COLO829 (cell line): ENCODE data around the gene GLIS1.

Experiments used
- DNase-seq: peaks from one replicate; pipeline ENCODE4 v3.0.0; 2012; ENCODE audit warnings: low spot score

GLIS1 gene

DNA sequence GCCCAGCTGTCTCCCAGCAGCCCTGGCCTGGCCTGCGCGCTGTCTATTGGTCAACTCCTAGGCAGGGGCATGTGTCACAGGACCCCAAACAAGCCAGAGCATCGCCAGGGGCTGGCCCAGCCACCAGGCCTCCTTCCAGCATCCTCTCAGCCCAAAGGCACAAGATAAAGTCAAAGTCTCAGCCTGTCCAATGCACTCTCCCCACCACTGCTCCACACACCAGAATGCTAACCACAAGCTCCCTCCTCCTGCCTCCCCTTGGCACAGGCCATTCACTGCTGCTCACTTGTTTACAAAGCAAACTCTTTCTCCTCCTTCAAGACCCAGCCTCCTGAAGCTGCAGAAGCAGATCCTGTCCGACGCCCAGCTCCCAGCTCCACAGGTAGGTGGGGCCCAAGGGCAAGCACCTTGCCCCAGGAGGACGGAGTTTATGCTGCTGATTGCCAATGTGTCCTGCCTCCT lies 146.4 kb downstream of the GLIS1 start:
- no peak for DNase-seq

DNA sequence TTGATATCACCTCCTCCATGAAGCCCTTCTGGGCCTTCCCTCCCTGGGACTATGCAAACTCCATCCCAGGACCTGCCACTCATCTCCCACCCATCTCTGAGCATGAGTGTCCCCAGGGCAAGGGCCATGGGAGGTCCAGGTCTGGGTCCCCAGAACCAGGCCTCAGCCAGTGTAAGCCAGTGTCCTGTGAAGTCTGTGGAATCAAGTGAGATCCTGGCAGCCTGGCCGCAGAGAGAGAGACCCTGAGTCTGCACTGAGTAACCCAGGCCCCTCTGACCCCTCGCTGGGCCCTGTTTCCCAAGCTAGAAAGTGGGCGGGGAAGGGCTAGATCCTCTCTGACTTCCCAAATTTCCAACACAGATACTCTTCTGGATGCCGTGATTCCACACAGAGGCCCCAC lies 147.0 kb downstream of the GLIS1 start:
- DNase-seq = no peak

DNA sequence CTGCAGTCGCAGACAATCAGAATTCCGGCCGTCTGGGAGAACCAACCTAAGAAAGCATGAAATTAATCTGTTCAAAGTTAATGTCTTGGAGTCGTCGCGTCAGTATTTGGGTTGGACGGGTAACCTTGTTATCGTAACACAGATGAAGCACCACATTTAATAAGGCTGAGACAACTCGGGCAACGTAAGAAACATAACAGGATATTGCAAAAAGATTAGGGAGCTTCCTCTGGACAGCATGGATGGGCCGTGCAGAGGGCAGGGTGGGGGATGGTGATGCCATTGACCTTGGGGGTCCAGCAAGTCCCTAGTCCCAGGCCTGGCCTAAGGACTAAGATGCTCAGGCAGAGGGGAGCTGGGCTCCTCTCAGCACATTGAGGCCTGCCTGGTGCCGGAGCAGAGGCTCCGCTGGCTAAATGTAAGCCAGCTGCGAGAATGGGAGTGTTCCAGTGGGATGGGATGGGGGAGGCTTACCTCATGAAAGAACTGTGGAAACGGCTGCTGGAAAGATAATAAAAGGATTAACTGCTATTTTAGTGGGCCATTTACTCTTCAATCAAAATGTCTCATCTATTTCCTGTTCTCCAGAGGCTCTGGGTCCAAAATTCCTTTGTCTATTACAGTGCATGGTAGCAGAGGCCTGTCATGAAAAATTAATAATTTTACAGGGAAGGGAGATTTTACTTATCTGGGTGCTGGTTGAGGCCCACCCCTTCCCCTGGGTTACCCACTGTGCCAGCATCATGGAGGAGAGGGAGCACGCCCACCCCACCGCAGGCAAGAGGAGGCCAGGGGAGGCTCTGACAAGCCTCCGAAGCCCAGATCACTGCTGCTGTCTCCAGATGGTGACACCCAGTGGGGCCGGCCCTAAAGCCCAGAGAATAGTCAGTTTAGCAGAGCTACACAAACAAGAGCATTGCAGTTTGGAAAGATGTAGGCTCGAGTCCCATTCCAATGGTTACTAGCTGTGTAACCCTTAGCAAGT lies 148.1 kb downstream of the GLIS1 start:
- DNase-seq = no peak

DNA sequence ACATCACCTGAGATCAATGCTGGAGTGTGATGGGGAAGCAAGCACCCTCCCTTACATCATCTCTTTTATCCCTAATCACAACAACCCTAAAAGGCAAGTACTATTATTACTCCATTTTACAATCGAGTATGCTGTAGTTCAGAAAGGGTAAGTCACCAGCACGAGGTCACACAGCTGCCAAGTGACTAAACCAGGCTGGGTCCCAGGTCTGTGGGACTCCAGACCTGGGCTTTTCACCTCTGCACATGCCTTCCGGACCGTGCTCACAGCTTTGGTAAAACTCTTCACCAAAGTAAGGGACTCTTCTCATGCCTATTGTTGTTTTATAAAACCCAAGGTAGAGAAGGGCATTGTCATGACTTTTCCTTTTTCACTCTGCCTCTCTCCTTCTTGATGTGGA lies 148.9 kb downstream of the GLIS1 start:
- DNase-seq = no peak

DNA sequence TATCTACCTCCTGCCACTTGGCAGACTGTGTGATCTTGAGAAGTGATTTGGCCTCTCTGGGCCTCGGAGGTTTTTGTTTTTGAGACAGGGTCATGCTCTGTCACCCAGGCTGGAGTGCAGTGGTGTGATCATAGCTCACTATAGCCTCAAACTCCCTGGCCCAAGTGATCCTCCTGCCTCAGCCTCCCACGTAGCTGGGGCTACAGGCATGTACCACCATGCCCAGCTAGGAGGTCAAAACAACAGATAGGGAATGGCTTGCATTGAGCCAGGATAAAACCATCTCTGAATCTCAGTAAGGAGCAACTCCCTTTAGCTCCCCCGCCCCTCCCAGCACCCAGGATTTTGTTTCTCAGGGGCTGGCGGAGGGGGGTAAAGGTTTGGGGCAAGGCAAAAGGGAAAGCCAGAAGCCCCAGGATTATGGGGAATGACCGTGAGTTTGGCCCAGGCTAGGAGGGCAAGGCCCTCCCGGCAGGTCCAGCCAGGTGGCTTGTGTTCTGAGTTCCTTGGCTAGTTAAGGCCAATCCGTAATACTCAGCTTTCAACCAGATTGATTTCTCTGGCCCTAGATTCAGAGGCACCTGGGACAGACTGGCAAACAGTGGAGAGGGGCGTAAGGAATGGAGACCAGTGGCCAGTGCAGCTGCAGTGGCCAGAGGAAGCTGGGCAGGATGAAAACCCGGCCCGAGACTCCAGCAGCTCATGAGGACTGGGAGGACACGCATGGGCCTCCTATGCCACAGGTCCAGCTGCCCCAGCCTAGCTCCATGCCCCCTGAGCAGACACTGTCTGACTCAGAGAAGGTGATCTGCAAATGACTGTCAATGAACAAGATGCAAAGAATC lies 149.7 kb downstream of the GLIS1 start:
- no peak for DNase-seq

DNA sequence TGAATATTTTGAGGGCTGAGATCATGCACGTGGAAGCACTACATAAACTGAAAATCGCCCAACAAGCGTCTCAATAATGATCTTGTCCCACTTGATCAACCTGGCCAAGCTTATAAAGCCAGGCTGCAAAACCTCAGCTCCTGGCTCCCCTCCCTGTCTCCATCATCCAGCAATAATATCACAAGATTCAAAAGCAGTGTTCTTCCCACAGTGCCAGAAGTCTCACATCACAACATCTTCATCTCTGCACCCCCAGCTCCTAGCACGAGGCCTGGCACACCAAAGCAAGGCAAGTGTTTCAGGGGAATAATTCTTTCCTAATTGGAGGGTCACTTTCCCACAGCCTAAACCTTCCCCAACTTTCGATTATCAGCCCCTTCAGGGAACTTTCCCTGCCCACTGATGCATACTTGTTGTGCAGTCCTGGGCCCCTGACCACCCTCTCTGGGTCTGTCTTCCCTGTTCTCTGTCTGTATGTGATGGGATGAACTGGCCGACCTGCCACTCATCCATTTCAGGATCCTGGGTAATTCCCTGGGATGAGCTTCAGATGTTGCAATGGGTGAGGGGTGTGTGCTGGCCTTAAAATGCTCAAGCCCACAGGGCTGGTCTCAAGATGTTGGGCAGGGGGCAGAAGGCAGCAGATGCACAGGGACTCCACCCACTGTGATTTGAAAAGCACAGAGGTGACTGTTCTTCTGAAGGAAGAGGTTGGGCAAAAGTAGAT lies 150.7 kb downstream of the GLIS1 start:
- DNase-seq = no peak

DNA sequence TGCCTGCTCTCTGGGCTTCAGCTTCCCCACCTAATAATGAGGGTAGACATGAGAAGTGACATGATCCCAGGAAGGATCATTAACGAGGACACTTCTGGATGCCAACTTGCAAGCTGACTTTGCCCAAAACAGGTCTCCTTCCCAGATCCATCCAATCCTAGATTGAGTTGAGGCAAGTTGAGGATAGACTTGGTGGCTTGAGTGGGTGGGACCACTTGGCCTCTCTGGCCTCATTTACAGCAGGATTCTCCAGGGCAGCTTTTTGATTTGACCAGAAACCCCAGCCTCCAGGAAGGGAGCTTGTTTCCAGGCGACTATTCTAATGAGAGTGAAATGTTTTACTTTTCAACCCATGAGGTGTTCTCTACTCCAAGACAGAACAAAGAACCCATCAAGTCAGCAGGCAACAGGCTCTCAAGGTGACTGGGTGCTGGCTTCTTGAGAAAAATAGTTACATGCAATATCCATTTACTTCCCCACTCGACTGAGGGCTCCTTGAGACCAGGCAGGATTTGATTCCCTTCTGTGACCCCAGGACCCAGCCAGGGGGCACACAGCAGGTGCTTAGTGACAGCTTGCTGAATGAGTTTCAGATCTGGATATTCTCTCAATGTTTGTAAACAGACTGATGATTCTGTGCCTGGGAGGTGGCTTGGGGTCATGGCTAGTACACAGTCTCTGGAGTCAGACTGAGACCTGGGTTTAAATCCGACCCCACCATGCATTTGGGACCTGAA lies 151.5 kb downstream of the GLIS1 start:
- no peak for DNase-seq

DNA sequence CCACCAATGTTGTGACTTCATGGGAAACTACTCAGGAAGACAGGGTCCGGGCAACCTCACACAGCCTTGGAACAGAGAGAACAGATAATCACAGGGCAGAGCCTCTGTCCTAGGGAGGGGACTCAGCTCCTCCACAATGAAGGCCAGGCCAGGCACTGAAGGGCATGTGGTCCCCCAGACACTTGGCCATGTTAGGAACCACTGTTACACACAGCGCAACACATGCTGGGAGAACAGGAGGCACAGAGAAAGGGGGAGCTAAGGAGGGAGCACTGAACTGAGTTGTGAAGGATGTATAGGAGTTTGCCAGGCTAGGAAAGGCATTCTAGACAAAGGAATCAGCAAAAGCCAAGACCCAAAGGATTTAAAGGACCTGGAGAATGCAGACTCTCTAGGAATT lies 152.2 kb downstream of the GLIS1 start:
- DNase-seq = no peak

DNA sequence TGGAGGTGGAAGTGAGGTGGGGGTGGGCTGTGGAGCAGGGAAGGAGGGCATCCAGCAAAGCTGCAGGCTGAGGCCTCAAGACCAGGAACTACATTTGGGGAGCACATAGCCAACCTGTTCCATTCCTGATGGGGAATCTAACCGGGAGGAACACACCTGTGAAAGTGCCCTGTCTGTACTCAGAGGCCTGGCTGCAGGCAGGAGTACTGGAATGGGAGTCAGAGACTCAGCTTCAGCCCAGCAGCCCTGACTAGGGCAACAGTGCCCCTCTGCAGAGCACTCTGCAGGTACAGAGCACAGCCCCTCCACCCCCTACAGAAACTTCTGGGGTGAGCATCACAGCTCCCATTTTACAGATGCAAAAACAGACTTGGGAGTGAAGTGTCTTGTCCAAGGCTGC lies 153.4 kb downstream of the GLIS1 start:
- no peak for DNase-seq

DNA sequence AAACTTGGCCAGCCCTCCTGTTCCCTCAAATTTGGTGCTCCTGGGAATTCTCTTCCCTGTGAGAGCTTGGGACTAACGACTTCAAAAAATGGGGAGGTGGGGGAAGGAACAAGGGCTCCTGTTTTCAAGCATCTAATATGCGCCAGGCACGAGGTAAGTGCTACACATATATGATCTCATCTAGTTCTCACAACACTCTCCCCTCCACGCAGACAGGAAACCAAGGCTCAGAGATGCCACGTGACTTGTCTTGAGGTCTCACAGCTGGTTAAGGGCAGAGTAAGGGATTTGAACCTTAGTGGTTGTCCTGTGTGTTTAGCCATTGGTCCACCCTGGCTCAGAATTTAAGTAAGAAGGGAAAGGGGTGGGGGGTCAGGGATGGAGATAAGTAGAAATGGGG lies 153.8 kb downstream of the GLIS1 start:
- DNase-seq = no peak

DNA sequence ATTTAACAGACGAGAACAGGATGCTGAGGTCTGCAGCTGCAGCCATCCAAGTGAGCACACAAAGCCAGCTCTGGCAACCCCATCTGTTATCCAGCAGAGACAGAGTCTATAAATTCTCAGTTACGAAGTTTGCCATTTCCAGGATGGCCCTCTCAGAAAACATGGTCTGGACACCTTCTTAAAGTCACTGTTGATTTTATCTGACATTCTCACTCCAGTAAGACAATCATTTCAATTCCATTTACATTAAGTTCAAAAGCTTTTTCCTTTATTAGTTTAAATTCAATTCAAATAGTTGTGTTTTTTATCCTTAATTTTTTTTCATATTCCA lies 154.2 kb downstream of the GLIS1 start:
- no peak for DNase-seq

DNA sequence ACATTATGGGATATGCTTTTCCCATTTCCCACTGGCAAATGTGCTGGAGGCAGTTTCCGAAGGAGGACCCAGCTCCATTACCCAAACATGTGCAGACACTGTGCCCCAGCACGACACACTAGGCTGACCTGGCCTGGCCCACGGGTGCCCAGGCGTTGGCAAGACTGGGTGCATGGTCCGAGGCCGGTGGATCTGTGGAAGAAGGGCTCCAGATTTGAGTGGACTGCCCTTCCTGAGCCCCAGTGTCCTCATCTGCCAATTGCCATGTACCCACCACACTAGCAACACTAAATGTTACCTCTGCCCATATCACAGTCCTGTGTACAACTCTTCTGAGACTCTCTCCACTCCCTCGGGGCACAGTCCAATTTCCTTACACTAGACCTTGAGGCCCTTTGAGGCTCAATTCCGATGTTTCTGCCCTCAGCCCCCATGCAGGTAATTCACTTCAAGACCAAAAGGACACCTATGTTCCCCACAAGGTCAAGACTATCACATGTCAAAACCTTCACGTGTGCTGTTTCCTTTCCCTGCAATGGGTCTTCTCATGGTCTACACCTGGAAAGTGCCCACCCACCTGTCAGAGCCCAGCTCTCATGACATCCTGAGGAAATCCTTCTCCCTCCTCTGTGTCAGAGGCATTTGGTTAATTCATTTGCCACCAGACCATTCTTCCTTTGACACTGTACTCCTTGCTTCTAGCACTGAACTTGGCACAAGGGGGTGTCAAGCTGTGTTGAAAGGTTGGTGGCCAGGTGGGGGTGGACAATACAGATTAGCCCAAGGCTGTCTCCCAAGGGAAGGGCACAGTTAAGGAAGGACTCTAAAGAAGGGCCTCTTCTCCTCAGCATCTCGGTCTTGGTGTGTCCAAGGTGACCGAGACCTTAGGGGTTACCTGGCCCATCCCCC lies 154.8 kb downstream of the GLIS1 start:
- DNase-seq = no peak

DNA sequence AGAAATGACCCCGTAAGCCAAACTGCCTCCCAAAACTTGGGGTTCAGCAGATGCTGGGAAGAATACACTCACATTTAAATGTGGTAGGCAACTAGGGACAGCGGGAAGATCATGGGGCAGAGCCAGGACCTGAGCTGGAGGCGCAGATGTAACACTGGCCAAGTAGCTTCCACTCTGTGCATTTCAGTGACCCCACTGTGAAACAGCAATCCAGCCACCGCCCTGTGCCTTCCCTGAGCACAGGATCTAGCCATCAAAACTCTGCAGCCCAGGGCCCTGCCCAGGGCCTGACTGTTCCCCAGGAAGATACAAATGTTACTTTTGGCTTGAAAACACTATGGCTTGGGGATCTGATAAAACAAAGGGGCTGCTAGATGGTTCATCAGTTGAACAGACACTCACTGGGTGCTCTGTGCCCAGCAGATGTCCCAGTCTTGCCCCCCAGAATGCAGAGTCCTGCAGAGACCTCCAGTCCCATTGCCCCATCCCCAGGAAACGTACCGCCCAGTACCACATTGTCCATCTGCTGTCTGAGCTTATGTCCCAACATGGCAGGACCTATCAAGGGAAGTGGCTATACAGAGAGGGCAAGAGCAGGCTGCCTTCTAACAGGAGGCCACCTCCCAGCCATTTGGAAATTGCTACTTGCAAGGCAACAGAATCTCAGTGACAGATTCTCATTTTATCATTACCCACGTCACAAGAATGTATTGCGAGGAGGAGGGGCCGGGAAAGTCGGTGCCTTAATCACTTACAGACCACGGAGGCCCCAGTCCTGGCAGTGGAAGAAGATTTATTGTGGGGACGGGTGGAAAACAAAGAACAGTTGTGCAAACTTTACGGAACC lies 155.7 kb downstream of the GLIS1 start:
- no peak for DNase-seq

DNA sequence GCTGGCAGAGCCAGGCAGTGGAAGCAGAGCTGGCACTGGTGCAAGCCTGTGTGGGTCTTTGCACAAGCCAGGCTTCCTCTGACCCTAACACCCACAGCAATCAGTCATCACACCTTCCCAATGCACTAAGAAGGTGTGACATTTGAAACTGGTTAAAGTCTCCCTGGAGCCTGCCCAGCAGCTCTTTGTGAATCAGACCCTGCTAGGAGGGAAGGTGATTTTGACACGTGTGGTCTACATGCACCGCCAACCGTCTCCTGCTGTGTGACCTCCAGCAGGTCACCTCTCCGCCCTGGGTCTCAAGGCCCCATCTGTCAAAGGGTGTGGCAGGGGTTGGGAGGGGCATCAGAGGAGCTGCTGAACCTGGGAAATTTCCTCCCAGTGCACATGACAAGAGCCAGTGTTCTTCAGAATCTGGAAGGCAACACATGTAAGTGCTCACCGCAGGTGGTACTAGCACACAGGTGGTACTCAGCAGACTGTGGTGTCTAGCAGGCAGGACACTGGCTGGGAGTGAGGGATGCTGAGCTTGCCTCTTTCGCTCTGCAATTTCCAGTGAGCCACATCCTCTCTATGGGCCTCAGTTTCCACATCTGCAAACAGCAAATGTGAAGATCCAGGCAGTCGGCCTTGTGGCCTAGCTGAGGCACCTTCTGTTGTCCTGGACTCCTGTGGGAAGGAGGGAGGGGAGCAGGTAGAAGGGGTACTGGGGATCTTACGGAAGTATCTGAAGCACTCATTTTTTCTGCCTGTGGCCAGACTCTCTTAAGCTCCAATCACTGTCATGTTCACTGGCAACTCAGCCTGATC lies 156.5 kb downstream of the GLIS1 start:
- DNase-seq = no peak

DNA sequence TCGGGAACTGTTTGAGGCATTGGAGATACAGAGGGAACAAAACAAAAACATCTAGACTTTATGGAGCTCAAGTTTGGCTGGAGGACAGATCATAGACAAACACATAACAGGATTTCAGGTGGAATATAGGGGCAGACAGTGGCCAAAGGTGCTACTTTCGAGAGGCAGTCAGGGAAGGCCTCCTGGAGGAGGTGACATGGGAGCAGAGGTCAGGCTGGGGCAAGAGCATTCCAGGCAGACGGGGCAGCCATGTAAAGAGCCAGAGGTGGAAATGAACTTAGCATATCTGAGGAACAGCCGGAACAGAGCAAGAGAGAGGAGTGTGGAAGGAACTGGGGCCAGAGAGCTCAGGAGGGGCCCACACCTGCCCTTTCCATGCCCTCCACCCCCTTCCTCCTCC lies 157.5 kb downstream of the GLIS1 start:
- DNase-seq = no peak

DNA sequence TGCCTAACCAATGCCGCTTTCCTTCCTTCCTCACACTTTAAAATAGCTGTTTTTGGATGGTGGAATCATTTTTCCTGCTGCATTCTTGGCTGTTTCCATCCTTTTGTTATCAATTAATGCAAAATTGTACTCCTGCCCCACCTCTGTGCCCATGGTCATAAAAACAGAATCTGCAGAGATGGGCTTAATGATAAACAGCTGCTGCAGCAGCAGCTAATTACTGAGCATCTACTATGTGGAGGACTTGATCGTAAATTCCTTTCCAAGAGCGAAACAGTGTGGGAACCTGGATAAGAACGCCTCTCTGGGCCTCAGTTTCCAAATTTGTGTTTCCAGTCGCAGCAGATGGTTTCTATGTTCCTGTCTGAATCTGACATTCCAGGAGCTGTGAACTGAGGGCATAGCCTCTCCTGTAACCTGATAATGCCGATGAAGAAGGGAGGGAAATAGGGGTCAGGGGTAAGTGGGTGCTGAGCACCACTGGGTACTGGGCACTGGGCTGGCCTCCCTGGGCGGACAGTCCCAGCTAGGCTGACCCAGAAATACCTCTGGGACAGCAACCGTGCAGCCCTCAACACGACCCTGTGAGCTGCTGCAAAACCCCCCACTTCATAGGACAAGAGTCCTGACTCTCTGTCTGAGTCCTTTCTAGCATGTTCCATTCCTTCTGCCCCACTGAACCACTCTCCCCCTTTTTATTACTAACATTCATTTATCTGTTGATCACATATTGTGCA lies 158.1 kb downstream of the GLIS1 start:
- no peak for DNase-seq

DNA sequence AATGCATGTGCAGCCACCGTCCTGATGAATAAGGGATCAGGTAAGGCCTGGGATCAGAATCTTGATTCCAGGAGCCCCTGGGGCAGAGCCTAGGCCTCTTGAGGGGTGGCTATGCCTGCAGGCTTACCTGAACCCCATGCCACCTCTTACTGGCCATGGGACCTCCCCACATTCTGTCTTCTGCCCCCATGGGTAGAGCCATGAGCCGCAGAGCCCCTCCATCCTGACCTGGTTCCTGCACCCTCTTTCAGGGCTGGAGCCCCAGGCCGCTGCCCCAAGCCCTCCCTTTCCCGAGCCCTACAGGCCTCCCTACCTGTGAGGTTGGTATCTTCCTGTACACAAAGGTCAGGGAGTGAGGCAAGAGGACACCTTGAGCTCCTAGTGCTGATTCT lies 159.0 kb downstream of the GLIS1 start:
- no peak for DNase-seq
